Astrocyte of the spinal cord (primary cell): Measurements from ENCODE around the gene ATP9B.

Source experiments
- DNase-seq: peaks from one replicate; pipeline ENCODE4 v3.0.0; 2011; ENCODE audit warnings: low read depth, low spot score
- H3K4me3 ChIP-seq: 2 replicates; pipeline ENCODE4 v1.5.1; 2011; ENCODE audit warnings: low read depth, mild to moderate bottlenecking, low read length, moderate library complexity
- in situ Hi-C: cut with HindIII; loops from 2 replicates; pipeline ENCODE4 v1.10.0; 2017; ENCODE audit warnings: low sequenced_read_pairs
- TF ChIP-seq, protein P1 (sequence below): IDR thresholded peaks from 2 replicates; pipeline ENCODE4 v1.5.1; 2012; ENCODE audit warnings: low read depth, mild to moderate bottlenecking, low read length, inconsistent platforms

Gene ATP9B

DNA sequence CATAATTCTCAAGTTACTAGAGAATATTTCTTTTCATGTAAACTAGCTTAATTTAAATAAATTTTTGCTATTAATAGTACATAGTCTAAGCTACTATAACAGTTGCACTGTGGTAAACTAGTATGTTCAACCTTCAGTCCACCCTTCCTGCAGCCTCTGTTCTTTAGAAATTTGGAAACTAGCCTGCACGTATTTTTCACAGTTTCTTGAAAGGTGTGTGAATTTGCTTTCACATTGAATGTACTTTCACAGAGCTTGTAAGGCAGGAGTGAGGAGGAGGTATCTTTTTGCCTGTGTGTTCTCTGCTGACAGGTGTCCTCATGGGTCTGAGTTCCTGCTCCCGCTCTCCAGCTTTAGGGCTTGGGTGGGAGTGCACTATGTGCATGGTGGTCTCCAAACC, 117.5 kb downstream of the ATP9B start:
- no peak for DNase-seq
- in situ Hi-C loops, result no loop called here
- TF ChIP-seq, protein P1, sequence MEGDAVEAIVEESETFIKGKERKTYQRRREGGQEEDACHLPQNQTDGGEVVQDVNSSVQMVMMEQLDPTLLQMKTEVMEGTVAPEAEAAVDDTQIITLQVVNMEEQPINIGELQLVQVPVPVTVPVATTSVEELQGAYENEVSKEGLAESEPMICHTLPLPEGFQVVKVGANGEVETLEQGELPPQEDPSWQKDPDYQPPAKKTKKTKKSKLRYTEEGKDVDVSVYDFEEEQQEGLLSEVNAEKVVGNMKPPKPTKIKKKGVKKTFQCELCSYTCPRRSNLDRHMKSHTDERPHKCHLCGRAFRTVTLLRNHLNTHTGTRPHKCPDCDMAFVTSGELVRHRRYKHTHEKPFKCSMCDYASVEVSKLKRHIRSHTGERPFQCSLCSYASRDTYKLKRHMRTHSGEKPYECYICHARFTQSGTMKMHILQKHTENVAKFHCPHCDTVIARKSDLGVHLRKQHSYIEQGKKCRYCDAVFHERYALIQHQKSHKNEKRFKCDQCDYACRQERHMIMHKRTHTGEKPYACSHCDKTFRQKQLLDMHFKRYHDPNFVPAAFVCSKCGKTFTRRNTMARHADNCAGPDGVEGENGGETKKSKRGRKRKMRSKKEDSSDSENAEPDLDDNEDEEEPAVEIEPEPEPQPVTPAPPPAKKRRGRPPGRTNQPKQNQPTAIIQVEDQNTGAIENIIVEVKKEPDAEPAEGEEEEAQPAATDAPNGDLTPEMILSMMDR, result no peak
- no peak overlapping the region for H3K4me3 ChIP-seq

DNA sequence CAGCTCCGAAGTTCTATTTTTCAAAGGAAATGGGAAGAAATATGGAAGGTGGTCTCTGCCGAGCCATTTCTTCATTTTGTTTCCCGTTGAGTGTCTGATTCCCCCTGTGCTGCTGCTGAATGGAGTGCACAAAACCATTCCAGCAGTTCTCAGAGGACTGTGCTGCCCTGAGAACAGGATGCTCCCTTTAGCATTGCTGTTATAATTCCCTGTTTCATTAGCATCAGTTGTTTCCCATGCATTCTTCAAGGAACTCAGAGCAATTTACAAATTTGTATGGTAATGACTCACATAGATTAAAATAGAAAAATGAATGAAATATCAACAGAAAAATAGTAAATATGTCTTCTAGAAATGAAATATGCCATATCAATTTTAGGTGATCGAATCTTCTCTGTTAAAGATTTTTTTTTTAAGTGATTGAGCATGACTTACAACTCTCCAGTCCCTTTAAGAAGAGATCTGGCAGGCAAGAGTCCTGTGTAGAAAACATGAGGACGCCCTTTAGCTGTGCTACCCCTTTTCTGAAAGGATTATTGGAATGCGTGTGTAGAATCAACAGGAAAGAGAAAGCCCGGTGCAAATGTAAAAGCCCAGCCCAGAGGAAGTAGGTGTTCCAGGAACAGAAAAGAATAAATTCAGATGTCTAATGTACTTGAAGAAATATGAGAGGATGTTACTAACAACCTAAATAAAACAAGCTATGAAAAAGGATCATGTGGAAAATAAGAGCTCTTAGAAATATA, 118.5 kb downstream of the ATP9B start:
- no peak for DNase-seq
- H3K4me3 ChIP-seq, result no peak overlapping the region
- TF ChIP-seq, protein P1, result no peak
- in situ Hi-C loops, result no loop called here

DNA sequence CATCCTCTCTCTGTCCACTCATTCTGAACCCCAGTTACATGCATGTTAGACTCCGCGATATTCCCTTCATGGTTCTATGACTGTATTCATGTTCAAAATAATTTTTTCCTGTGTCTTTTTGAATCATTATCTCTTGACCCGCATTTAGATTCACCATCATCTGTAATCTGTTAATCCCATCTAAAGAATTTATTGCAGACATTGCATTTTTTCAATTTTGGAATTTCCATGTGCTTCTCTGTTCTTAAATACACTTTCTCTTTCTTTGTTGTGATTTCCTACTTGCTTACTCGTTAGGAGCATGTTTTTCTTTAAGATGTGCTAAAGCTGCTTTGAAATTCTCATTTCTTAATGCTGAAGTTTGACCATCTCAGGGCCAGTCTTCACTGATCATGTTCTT, 122.2 kb downstream of the ATP9B start:
- TF ChIP-seq, protein P1, result no peak
- H3K4me3 ChIP-seq, result no peak overlapping the region
- DNase-seq, result no peak
- in situ Hi-C loops, result no loop called here

DNA sequence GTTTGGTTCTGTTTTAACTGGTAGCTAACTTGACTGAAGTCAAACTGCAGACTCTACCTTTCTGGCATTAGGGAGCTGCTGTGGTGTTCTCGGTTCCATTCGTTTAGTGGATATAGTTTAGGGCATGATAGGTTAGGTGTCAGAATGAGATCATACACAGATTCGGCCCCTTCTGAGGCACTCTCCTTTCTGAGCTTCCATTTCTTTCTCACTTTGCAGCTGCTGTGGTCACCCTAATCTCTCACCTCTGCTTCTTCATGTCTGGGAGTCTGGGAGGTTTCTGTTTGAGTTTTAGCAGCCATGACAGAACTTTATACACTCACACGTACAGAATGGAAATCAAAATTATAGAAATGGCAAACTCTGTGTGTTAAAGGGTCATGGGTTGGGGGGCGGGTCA, 122.8 kb downstream of the ATP9B start:
- in situ Hi-C loops, result no loop called here
- TF ChIP-seq, protein P1, result no peak
- DNase-seq, result no peak
- H3K4me3 ChIP-seq, result no peak overlapping the region

DNA sequence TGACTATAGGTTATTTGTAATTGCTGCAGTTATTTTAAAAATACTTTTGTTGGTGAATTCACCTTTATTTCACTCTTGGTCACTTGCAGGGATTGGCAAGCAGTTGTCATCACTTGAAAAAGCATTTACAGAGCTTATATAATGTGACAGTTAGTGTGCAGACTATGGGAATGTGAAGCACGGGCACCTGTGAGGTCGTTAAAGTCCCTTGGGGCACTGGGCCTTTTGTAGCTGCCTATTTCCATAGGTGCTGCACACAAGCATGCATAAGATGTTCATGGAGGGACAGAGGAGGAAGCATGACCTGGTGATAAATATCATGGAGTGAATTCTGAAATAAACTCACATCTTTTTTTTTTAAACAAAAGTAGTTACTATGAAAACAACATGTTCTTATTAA, 124.6 kb downstream of the ATP9B start:
- no peak for DNase-seq
- in situ Hi-C loops, result no loop called here
- no peak overlapping the region for H3K4me3 ChIP-seq
- TF ChIP-seq, protein P1, result no peak

DNA sequence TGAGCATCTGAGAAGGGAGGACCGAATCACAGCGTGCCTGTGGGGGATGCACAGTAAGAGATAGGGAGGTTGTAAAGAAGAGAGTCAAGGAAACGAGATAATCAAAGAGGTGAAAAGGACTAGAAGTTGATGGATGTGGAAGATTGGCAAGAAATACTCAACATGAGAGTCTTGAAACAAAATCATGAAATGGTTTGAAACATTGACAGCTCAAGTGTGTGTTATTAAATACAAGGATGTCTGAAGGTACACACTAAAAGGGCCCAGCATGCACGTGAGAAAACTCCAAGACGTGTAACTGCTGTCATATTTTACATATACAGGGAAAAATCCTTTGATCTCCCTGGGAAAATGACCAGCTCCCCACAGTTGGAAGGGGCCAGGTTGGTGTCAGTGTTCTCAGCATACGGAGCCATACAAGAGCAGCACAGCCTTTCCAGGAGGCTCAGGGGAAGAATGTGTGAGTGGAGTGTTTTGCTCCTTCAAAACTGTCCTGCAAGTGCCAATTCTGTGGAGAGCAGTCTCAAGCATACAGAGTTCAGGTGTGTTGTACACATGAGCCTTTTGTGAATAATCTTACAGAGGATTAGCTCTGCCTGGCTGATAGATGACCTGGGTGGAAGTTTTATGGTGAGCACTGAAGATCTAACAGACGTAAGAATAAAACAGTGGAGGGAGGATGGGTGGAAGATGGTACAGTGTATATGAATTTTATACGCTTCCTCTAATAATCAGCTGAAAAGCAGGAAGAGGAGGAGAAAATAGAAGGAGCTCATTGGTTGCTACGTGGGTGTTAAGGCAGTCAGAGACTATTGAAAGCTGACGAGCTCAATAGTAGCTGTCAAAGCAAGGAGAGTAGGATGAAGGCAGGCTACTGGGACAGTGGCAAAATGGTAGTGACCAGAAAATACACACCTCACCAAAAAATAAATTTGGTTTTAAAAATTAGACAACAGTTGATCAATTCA, 126.8 kb downstream of the ATP9B start:
- H3K4me3 ChIP-seq, result no peak overlapping the region
- in situ Hi-C loops, result no loop called here
- no peak for DNase-seq
- TF ChIP-seq, protein P1, result no peak
